HUES6 (cell line): ENCODE data around the gene CAPRIN1.

Source experiments
- H3K27ac ChIP-seq: 2 replicates; pipeline ENCODE4 v1.7.0; 2013; ENCODE audit warnings: low read depth, mild to moderate bottlenecking, low read length, inconsistent platforms
- H3K27me3 ChIP-seq: 2 replicates; pipeline ENCODE4 v1.6.1; 2013; ENCODE audit warnings: low read length; ENCODE audit not compliant: control insufficient read depth, insufficient read depth
- H3K36me3 ChIP-seq: 2 replicates; pipeline ENCODE4 v1.6.1; 2013; ENCODE audit warnings: low read length; ENCODE audit not compliant: control insufficient read depth, insufficient read depth
- H3K4me1 ChIP-seq: 2 replicates; pipeline ENCODE4 v1.6.1; 2013; ENCODE audit warnings: low read length; ENCODE audit not compliant: control insufficient read depth, insufficient read depth
- H3K4me3 ChIP-seq: 2 replicates; pipeline ENCODE4 v1.5.1; 2013; ENCODE audit warnings: low read depth, low read length
- H3K9ac ChIP-seq: one replicate; pipeline ENCODE4 v1.6.1; 2013; ENCODE audit warnings: mild to moderate bottlenecking, low read length
- H3K9me3 ChIP-seq: 2 replicates; pipeline ENCODE4 v1.6.1; 2013; ENCODE audit warnings: low read depth, low read length; ENCODE audit not compliant: control insufficient read depth, insufficient read depth

CAPRIN1 gene, protein sequence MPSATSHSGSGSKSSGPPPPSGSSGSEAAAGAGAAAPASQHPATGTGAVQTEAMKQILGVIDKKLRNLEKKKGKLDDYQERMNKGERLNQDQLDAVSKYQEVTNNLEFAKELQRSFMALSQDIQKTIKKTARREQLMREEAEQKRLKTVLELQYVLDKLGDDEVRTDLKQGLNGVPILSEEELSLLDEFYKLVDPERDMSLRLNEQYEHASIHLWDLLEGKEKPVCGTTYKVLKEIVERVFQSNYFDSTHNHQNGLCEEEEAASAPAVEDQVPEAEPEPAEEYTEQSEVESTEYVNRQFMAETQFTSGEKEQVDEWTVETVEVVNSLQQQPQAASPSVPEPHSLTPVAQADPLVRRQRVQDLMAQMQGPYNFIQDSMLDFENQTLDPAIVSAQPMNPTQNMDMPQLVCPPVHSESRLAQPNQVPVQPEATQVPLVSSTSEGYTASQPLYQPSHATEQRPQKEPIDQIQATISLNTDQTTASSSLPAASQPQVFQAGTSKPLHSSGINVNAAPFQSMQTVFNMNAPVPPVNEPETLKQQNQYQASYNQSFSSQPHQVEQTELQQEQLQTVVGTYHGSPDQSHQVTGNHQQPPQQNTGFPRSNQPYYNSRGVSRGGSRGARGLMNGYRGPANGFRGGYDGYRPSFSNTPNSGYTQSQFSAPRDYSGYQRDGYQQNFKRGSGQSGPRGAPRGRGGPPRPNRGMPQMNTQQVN

DNA sequence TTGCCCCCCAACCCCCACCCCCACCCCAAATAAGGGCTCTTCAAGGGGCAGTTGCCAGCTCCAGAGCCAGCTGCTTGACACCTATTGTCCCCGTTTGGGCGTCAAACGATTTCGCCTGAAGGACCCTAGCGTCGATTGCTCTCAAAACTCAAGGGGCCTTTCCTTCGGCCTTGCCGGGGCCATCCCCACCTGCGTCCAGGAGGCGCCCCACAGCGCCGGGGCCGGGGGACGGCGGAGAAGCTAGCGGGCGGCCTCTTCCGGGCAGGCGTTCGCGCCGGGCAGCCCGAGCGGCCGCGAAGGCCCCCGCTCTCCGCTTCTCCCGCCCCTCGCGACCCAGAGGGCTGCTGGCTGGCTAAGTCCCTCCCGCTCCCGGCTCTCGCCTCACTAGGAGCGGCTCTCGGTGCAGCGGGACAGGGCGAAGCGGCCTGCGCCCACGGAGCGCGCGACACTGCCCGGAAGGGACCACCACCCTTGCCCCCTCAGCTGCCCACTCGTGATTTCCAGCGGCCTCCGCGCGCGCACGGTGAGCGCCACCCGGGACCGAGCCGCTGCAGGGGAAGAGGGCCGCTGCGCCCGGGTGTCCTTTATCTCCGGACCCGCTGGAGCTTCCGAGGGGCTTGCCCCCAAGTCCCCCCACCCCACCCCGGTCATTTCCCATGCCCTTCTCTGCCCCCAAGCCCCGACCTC, at the start of gene CAPRIN1:
Gene CAPRIN1 (plus strand): TSS at position 383 of the 687 bp plus-strand sequence. CDS start 690 bp downstream, outside the sequence.
- peaks cover 13% of the 10 kb centered on the region for H3K4me1 ChIP-seq
- H3K27me3 ChIP-seq: no peaks in the 10 kb centered on the region
- peak within 1 kb of the TSS; percentile 99 for H3K27ac ChIP-seq
- no peaks in the 10 kb centered on the region for H3K9me3 ChIP-seq
- H3K4me3 ChIP-seq: peak within 1 kb of the TSS; percentile 100
- H3K9ac ChIP-seq: peak within 1 kb of the TSS; percentile 99
- peaks cover 36% of the 10 kb centered on the region for H3K36me3 ChIP-seq

DNA sequence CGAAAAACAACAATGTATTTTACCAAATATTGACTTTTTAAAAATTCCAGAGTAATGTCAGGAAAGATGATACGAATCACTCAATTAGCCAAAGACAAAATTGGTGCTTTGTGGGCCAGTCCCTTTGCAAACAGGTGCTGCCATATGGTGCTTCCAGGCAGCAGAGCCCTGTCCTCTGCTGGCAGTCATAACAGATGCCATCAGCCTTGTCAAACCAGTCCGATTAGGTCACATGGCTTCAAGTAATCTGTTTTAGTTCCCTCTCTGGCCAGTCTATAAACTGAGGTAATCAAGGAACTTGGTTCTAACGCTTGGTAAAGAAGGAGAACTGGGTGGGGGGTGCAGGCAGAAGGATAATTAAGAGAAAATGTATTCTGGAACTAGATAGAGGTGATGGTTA, 49.1 kb upstream of the CAPRIN1 start:
- no peak overlapping the region for H3K4me3 ChIP-seq
- H3K9me3 ChIP-seq: no peaks in the 10 kb centered on the region
- H3K27ac ChIP-seq: no peak overlapping the region
- H3K4me1 ChIP-seq: peaks cover 5% of the 10 kb centered on the region
- H3K27me3 ChIP-seq: peaks cover 8% of the 10 kb centered on the region
- no peak overlapping the region for H3K9ac ChIP-seq
- H3K36me3 ChIP-seq: no peaks in the 10 kb centered on the region

GRCh38 chr11:34004236-34004635, 47.3 kb upstream of the CAPRIN1 start:
- H3K9me3 ChIP-seq: no peaks in the 10 kb centered on the region
- peaks cover 2% of the 10 kb centered on the region; the same call in 1 of the 2 replicates for H3K27me3 ChIP-seq
- no peaks in the 10 kb centered on the region for H3K4me1 ChIP-seq
- H3K9ac ChIP-seq: no peak overlapping the region
- no peak overlapping the region for H3K27ac ChIP-seq
- no peak overlapping the region for H3K4me3 ChIP-seq
- H3K36me3 ChIP-seq: no peaks in the 10 kb centered on the region

GRCh38 chr11:34006876-34007275, 44.7 kb upstream of the CAPRIN1 start:
- H3K4me1 ChIP-seq: no peaks in the 10 kb centered on the region
- no peak overlapping the region for H3K4me3 ChIP-seq
- no peak overlapping the region for H3K9ac ChIP-seq
- no peaks in the 10 kb centered on the region for H3K36me3 ChIP-seq
- H3K27me3 ChIP-seq: peaks cover 2% of the 10 kb centered on the region; the same call in 1 of the 2 replicates
- no peaks in the 10 kb centered on the region for H3K9me3 ChIP-seq
- no peak overlapping the region for H3K27ac ChIP-seq

- no peaks in the 10 kb centered on the region for H3K9me3 ChIP-seq
- no peaks in the 10 kb centered on the region for H3K36me3 ChIP-seq
Measured at GRCh38 chr11:34012734-34013133, 38.8 kb upstream of the CAPRIN1 start.

GRCh38 chr11:34013898-34014571, 37.5 kb upstream of the CAPRIN1 start:
- H3K9me3 ChIP-seq: no peaks in the 10 kb centered on the region
- no peak overlapping the region for H3K9ac ChIP-seq
- no peaks in the 10 kb centered on the region for H3K36me3 ChIP-seq
- H3K4me3 ChIP-seq: no peak overlapping the region
- H3K27ac ChIP-seq: no peak overlapping the region
- H3K4me1 ChIP-seq: no peaks in the 10 kb centered on the region
- no peaks in the 10 kb centered on the region for H3K27me3 ChIP-seq

More at GRCh38 chr11:34012734-34013133, 38.8 kb upstream of the CAPRIN1 start:
- no peaks in the 10 kb centered on the region for H3K4me1 ChIP-seq
- H3K4me3 ChIP-seq: no peak overlapping the region
- H3K27ac ChIP-seq: no peak overlapping the region
- H3K27me3 ChIP-seq: no peaks in the 10 kb centered on the region
- H3K9ac ChIP-seq: no peak overlapping the region

DNA sequence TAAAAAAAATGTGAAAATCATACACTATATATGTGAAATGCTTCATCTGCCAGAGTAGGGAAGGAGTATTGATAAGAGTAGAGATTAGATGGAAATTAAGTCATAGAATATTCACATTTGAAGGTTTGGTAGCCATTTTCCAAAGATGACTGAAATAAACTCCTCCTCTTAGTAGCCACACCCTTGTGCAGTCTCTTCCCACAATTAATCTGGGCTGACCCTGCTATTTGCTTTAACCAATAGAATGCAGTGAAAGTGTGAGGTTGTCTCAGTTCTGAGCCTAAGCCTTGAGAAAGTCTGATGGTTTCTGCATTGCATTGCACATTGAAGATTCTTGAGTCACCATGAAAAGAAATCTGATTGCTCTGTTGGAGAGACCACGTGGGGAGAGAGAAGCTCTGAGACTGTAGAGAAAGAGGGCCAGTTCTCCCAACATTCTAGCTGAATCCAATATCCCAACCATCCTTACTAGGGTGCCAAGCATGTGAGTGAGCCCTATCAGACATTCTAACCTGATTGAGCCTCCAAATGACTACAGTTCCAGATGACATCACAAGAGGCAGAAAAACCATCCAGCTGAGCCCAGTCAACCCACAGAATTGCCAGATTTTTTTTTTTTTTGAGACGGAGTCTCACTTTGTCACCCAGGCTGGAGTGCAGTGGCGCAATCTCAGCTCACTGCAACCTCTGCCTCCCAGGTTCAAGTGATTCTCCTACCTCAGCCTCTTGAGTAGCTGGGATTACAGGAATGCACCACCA, 29.4 kb upstream of the CAPRIN1 start:
- no peak overlapping the region for H3K27ac ChIP-seq
- peaks cover 5% of the 10 kb centered on the region for H3K9me3 ChIP-seq
- H3K36me3 ChIP-seq: no peaks in the 10 kb centered on the region
- H3K4me1 ChIP-seq: no peaks in the 10 kb centered on the region
- no peaks in the 10 kb centered on the region for H3K27me3 ChIP-seq
- H3K9ac ChIP-seq: no peak overlapping the region
- no peak overlapping the region for H3K4me3 ChIP-seq

DNA sequence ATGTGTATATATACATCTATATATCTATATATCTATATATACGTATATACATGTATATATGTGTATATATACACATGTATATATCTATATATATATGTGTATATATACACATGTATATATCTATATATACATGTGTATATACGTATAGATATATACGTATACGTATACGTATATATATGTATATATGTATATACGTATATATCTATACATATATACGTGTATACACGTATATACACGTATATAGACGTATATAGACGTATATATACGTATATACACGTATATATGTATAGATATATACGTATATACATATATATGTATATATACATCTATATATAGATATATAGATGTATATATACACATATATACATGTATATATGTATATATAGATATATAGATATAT, 25.1 kb upstream of the CAPRIN1 start:
- no peak overlapping the region for H3K4me3 ChIP-seq
- no peak overlapping the region for H3K27ac ChIP-seq
- no peak overlapping the region for H3K9ac ChIP-seq
- H3K4me1 ChIP-seq: no peaks in the 10 kb centered on the region
- H3K9me3 ChIP-seq: peaks cover 5% of the 10 kb centered on the region
- H3K36me3 ChIP-seq: no peaks in the 10 kb centered on the region
- no peaks in the 10 kb centered on the region for H3K27me3 ChIP-seq

DNA sequence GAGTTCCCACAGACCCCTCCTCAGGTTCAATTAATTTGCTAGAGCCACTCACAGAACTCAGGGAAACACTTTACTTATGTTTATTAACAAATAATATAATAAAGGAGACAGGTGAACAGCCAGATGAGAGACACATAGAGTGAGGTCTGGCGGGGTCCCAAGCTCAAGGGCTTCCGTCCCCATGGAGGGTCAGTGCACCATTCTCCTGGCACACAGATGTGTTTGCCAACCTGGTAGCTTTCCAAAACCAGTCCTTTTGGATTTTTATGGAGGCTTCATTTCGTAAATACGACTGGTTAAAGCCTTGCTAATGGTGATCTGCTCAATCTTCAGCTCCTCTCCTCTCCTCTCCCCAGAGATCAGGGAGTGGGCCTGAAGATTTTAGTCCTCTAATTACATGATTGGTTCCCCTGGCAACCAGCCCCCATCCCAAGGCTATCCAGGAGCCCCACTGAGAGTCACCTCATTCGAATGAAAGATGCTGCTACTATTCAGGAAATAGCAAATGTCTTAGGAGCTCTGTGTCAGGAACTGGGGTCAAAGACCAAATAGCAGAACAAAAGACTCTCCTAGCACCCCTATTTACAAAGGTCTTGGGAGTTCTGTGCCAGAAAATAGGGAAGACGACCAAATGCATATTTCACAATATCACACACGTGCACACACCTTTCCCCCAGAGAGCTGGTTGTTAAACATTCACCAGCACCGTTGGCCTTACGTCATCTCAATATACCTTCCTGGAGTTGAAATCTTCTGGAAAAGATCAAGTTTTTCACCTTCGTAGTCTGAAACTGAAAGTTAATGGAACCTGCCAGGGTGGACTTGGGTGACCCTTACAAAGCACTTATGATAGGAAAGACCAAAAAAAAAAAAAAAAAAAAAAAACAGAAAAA, 23.8 kb upstream of the CAPRIN1 start:
- H3K27me3 ChIP-seq: no peaks in the 10 kb centered on the region
- no peaks in the 10 kb centered on the region for H3K9me3 ChIP-seq
- no peak overlapping the region for H3K9ac ChIP-seq
- H3K4me3 ChIP-seq: no peak overlapping the region
- no peaks in the 10 kb centered on the region for H3K36me3 ChIP-seq
- H3K4me1 ChIP-seq: no peaks in the 10 kb centered on the region
- H3K27ac ChIP-seq: no peak overlapping the region
